ENCODE measurements around the gene PPP1R9A.

Gene PPP1R9A

GRCh38 chr7:95204618-95205017 lies 297.2 kb downstream of the PPP1R9A start:
- DNase-seq (ENCODE audit: low spot score), result no peak

- DNase-seq (ENCODE audit: low spot score), result no peak
These were observed 298.4 kb downstream of the PPP1R9A start for GRCh38 chr7:95205665-95206225.

GRCh38 chr7:95209276-95209675 lies 301.9 kb downstream of the PPP1R9A start:
- DNase-seq (ENCODE audit: low spot score), result no peak

GRCh38 chr7:95209788-95210187 lies 302.4 kb downstream of the PPP1R9A start:
- DNase-seq (ENCODE audit: low spot score), result no peak

- no peak for DNase-seq (ENCODE audit: low spot score)
These were observed 305.8 kb downstream of the PPP1R9A start for GRCh38 chr7:95213148-95213547.

- DNase-seq (ENCODE audit: low spot score), result no peak
These were observed 306.6 kb downstream of the PPP1R9A start for GRCh38 chr7:95213809-95214492.

GRCh38 chr7:95219721-95220120 lies 312.3 kb downstream of the PPP1R9A start:
- no peak for DNase-seq (ENCODE audit: low spot score)

GRCh38 chr7:95220328-95220727 lies 312.9 kb downstream of the PPP1R9A start:
- no peak for DNase-seq (ENCODE audit: low spot score)

GRCh38 chr7:95225301-95225700 lies 317.9 kb downstream of the PPP1R9A start:
- DNase-seq (ENCODE audit: low spot score), result no peak

GRCh38 chr7:95229301-95229700 lies 321.9 kb downstream of the PPP1R9A start:
- DNase-seq (ENCODE audit: low spot score), result no peak

- no peak for DNase-seq (ENCODE audit: low spot score)
These were observed 331.0 kb downstream of the PPP1R9A start for GRCh38 chr7:95238252-95238943.

- DNase-seq (ENCODE audit: low spot score), result no peak
These were observed 333.5 kb downstream of the PPP1R9A start for GRCh38 chr7:95240921-95241320.

GRCh38 chr7:95242266-95242665 lies 334.9 kb downstream of the PPP1R9A start:
- no peak for DNase-seq (ENCODE audit: low spot score)

- no peak for DNase-seq (ENCODE audit: low spot score)
These were observed 337.2 kb downstream of the PPP1R9A start for GRCh38 chr7:95244616-95245015.

GRCh38 chr7:95245828-95246500 lies 338.6 kb downstream of the PPP1R9A start:
- DNase-seq (ENCODE audit: low spot score), result no peak

- peak; percentile 83 for DNase-seq (ENCODE audit: low spot score)
These were observed 339.5 kb downstream of the PPP1R9A start for GRCh38 chr7:95246831-95247370.

GRCh38 chr7:95250571-95250970 lies 343.2 kb downstream of the PPP1R9A start:
- DNase-seq (ENCODE audit: low spot score), result no peak

GRCh38 chr7:95251966-95252365 lies 344.6 kb downstream of the PPP1R9A start:
- DNase-seq (ENCODE audit: low spot score), result no peak

- no peak for DNase-seq (ENCODE audit: low spot score)
These were observed 346.6 kb downstream of the PPP1R9A start for GRCh38 chr7:95253986-95254385.

- DNase-seq (ENCODE audit: low spot score), result no peak
These were observed 348.3 kb downstream of the PPP1R9A start for GRCh38 chr7:95255691-95256090.

- DNase-seq (ENCODE audit: low spot score), result no peak
These were observed 354.6 kb downstream of the PPP1R9A start for GRCh38 chr7:95261895-95262415.

- no peak for DNase-seq (ENCODE audit: low spot score)
These were observed 355.5 kb downstream of the PPP1R9A start for GRCh38 chr7:95262875-95263274.
